K562 (cell line): Measurements from ENCODE around the gene HMGN2. TPM values are rescaled to one million over a fixed set of nuclear protein-coding genes. Genes with fewer than 3 reads are reported as not detected.

Experiments
- ATAC-seq: fragments of 200-7000 bp; cut with Tn5 transposase; 3 replicates; pipeline ENCODE4 v1.9.1; 2020; ENCODE audit warnings: moderate library complexity
- BruUV-seq: library from RNA; stranded (reverse); fragments of 400-500 nt; replicated peaks from 2 replicates; lab custom pipeline; 2021; lab: Mats Ljungman, UMichigan
- CTCF ChIA-PET: fragments of 300-600 bp; formaldehyde crosslinking; extraction: SDS; loops from one replicate; lab custom pipeline; 2021; ENCODE audit warnings: low intra/inter-chr PET ratio; lab: Yijun Ruan, JAX
- POLR2A ChIA-PET: fragments of 300-600, 350-650 bp; sonication (Branson Sonifier 250); formaldehyde crosslinking; extraction: SDS; loops from one replicate; lab custom pipeline; 2021; ENCODE audit warnings: antibody characterized with exemption, inconsistent platforms; lab: Yijun Ruan, JAX
- DNase-seq, 4 experiments: peaks; one replicate each; pipeline versions ENCODE4 v3.0.0 to v3.0.0-alpha.2; 2011 to 2018; ENCODE audit warnings: low spot score in 3 of 4, mixed read lengths in 3 of 4; ENCODE audit errors: extremely low read depth in 1 of 4
- FAIRE-seq: peaks from 2 replicates; lab custom pipeline; 2011; peaks lifted over from hg19 to GRCh38; lab: Jason Lieb, UNC
- H2AFZ ChIP-seq: 2 replicates; pipeline ENCODE4 v1.6.0; 2011; ENCODE audit warnings: low read depth, low read length, control low read depth, inconsistent platforms
- H3K27ac ChIP-seq: fragments of 200-600 bp; 3 replicates; pipeline ENCODE4 v1.8.0; 2011; ENCODE audit warnings: low read depth, mild to moderate bottlenecking, control low read depth, inconsistent platforms, low read length, moderate library complexity, mixed read lengths; ENCODE audit errors: extremely low read depth
- H3K27me3 ChIP-seq, 2 experiments: fragments of 300-600 bp in 1 of 2; 2 replicates in 1 of 2; 3 replicates in 1 of 2; pipeline versions ENCODE4 v1.6.0 to v1.8.0; 2011; ENCODE audit warnings: inconsistent platforms in 2 of 2, low read length in 2 of 2, mild to moderate bottlenecking in 1 of 2, mixed read lengths in 1 of 2, moderate library complexity in 1 of 2; ENCODE audit not compliant: control insufficient read depth in 2 of 2, insufficient read depth in 2 of 2
- H3K36me3 ChIP-seq: fragments of 300-600 bp; 3 replicates; pipeline ENCODE4 v1.8.0; 2011; ENCODE audit warnings: mild to moderate bottlenecking, low read length, inconsistent platforms; ENCODE audit not compliant: control insufficient read depth, insufficient read depth
- H3K4me1 ChIP-seq, 2 experiments: fragments of 200-600 bp in 1 of 2; replicated peaks in 1 of 2; 2 replicates in 1 of 2; 3 replicates in 1 of 2; pipeline versions ENCODE4 v1.5.1 to v1.8.0; 2011; ENCODE audit warnings: inconsistent platforms in 2 of 2, low read length in 2 of 2, mild to moderate bottlenecking in 1 of 2, mixed read lengths in 1 of 2, moderate library complexity in 1 of 2; ENCODE audit not compliant: control insufficient read depth in 2 of 2, insufficient read depth in 2 of 2
- H3K4me2 ChIP-seq: 2 replicates; pipeline ENCODE4 v1.6.1; 2011; ENCODE audit warnings: low read length, control low read depth, inconsistent platforms, mixed read lengths; ENCODE audit not compliant: insufficient read depth
- H3K4me3 ChIP-seq: fragments of 200-600 bp; sonication (generic), shearing (Covaris generic); 2 replicates; pipeline ENCODE4 v1.5.1; 2016; ENCODE audit warnings: control low read depth, inconsistent platforms
- H3K79me2 ChIP-seq: fragments of 200-600 bp; 3 replicates; pipeline ENCODE4 v1.8.0; 2011; ENCODE audit warnings: low read length, inconsistent platforms; ENCODE audit not compliant: control insufficient read depth, insufficient read depth
- H3K9ac ChIP-seq, 2 experiments: 2 replicates each; pipeline versions ENCODE4 v1.6.0 to v1.6.1; 2011; ENCODE audit warnings: low read depth in 2 of 2, low read length in 2 of 2, control low read depth in 1 of 2, inconsistent platforms in 1 of 2, mild to moderate bottlenecking in 1 of 2, mixed read lengths in 1 of 2; ENCODE audit not compliant: insufficient read depth in 1 of 2
- H3K9me1 ChIP-seq: one replicate; pipeline ENCODE4 v1.6.0; 2011; ENCODE audit warnings: inconsistent platforms, mild to moderate bottlenecking, low read length, moderate library complexity; ENCODE audit not compliant: control insufficient read depth, insufficient read depth
- H3K9me3 ChIP-seq: replicated peaks from 2 replicates; pipeline ENCODE4 v1.5.1; 2011; ENCODE audit warnings: low read depth, low read length, inconsistent platforms; ENCODE audit not compliant: control insufficient read depth, insufficient read depth
- H4K20me1 ChIP-seq: replicated peaks from 2 replicates; pipeline ENCODE4 v1.6.1; 2011; ENCODE audit warnings: low read length, inconsistent platforms, mixed read lengths; ENCODE audit not compliant: control insufficient read depth, insufficient read depth
- ARID1B ChIP-seq: fragments of 450-650 bp; IDR thresholded peaks from 2 replicates; pipeline ENCODE4 v1.6.1; 2016; ENCODE audit warnings: antibody characterized with exemption, mild to moderate bottlenecking, inconsistent platforms
- DDX20 ChIP-seq: fragments of 450-650 bp; IDR thresholded peaks from 2 replicates; pipeline ENCODE4 v1.6.1; 2016; ENCODE audit warnings: missing genetic modification characterization, low read depth, mild to moderate bottlenecking, missing compliant biosample characterization, moderate library complexity
- GABPB2 ChIP-seq: fragments of 250-450 bp; sonication (Bioruptor Pico); conservative IDR thresholded peaks from 2 replicates; pipeline ENCODE4 v1.5.1; 2021; ENCODE audit warnings: mild to moderate bottlenecking
- HBP1 ChIP-seq: fragments of 450-650 bp; formaldehyde crosslinking; IDR thresholded peaks from 2 replicates; pipeline ENCODE4 v1.4.0; 2022; ENCODE audit warnings: missing genetic modification characterization
- MYC ChIP-seq, 2 experiments: fragments of 250-450 bp in 1 of 2; sonication (Bioruptor Pico) in 1 of 2; IDR thresholded peaks; 2 replicates each; pipeline versions ENCODE4 v1.5.1 to v1.6.1; 2012 to 2021; ENCODE audit warnings: low read depth in 2 of 2, borderline replicate concordance in 1 of 2, improper control_type of control experiment in 1 of 2, low read length in 1 of 2, mild to moderate bottlenecking in 1 of 2, moderate library complexity in 1 of 2
- NR2C1 ChIP-seq, 2 experiments: fragments of 450-650 bp; IDR thresholded peaks; 2 replicates each; pipeline ENCODE4 v1.6.1; 2017; ENCODE audit warnings: mild to moderate bottlenecking in 2 of 2, antibody characterized with exemption in 1 of 2, inconsistent platforms in 1 of 2, missing compliant biosample characterization in 1 of 2, missing genetic modification characterization in 1 of 2
- NR4A1 ChIP-seq, 2 experiments: fragments of 250-450 bp in 1 of 2; fragments of 450-650 bp in 1 of 2; sonication (Bioruptor Pico) in 1 of 2; IDR thresholded peaks; 2 replicates each; pipeline versions ENCODE4 v1.4.0 to v1.6.1; 2016 to 2020; ENCODE audit warnings: mild to moderate bottlenecking in 2 of 2, missing compliant biosample characterization in 1 of 2, missing genetic modification characterization in 1 of 2, moderate library complexity in 1 of 2
- OTX1 ChIP-seq: fragments of 450-650 bp; formaldehyde crosslinking; IDR thresholded peaks from 2 replicates; pipeline ENCODE4 v1.4.0; 2022; ENCODE audit warnings: mild to moderate bottlenecking
- POLR2A ChIP-seq: fragments of 450-650 bp; conservative IDR thresholded peaks from 2 replicates; pipeline ENCODE4 v1.6.1; 2016
- POLR2AphosphoS5 ChIP-seq: IDR thresholded peaks from 2 replicates; pipeline ENCODE4 v1.6.1; 2011; ENCODE audit warnings: mild to moderate bottlenecking, low read depth, low read length, moderate library complexity; ENCODE audit not compliant: control insufficient read depth, insufficient read depth
- WGBS: fragments of 100-300 bp; shearing (Covaris generic); methylation state at CpG from one replicate; pipeline ENCODE4 v1.1.6; 2016; ENCODE audit warnings: low coverage, mixed read lengths; ENCODE audit not compliant: insufficient coverage; ENCODE audit errors: missing lambda C conversion rate; 5-methylcytosine and 5-hydroxymethylcytosine counted together
- in situ Hi-C: fragments of 300-500 bp; cut with MboI; formaldehyde crosslinking; loops from 4 replicates; pipeline ENCODE4 v1.15.0; 2018; ENCODE audit warnings: inconsistent platforms, mixed read lengths
- intact Hi-C: fragments of 100-400 bp; cut with micrococcal nuclease; formaldehyde crosslinking; loops from 2 replicates; pipeline ENCODE4 v1.14.2; 2022
- polyA plus RNA-seq, 8 experiments: library from polyadenylated mRNA; depleted of rRNA in 4 of 8; stranded (reverse) in 5 of 8; unstranded in 3 of 8; fragments of >200 nt; fragmentation: Nextera tagmentation in 2 of 8; fragmentation: Illumina TruSeq in 1 of 8; extraction: Ambion mirVana in 2 of 8; extraction: Trizol in 1 of 8; gene quantifications; 2 replicates each; pipeline versions ENCODE4 v1.2.1 to v1.2.3, GENCODE V29; 2011 to 2014; ENCODE audit warnings: inconsistent platforms in 1 of 8, missing spikeins in 1 of 8
- total RNA-seq, 7 experiments: library from RNA; depleted of rRNA in 6 of 7; stranded (reverse); fragments of >200 nt in 6 of 7; fragmentation: Illumina TruSeq in 2 of 7; extraction: Trizol in 2 of 7; gene quantifications; 2 replicates each; pipeline versions ENCODE4 v1.2.1 to v1.2.3, GENCODE V29; 2011 to 2021; ENCODE audit warnings: low replicate concordance in 1 of 7

HMGN2 gene
- total and polyA plus RNA-seq, 9 of the 15 experiments (the other 6 are each of a cell fraction or from before 2014, with no cell fraction given): 370 to 1,354 (median 965) TPM

GRCh38 chr1:26476958-26477357 is 4.7 kb downstream of the HMGN2 start:
- Histone ChIP-seq H3K4me3 (no peak overlapping the region), H3K9ac (no peak overlapping the region), H3K27ac (peak overlapping the region; percentile 22; the same call in 1 of the 3 replicates), H3K79me2 (peaks cover 28% of the 10 kb centered on the region), H3K9me1 (no peaks in the 10 kb centered on the region), H3K9me3 (no peaks in the 10 kb centered on the region), H4K20me1 (peaks cover 13% of the 10 kb centered on the region), H2AFZ (no peak overlapping the region), H3K36me3 (peaks cover 42% of the 10 kb centered on the region), H3K27me3 (no peaks in the 10 kb centered on the region), H3K4me2 (no peak overlapping the region), H3K4me1 (peaks cover 17 to 18% of the 10 kb centered on the region in 2 experiments; a peak in 4 of 5 replicates)
- DNase-seq (no peak), FAIRE-seq (peak; percentile 32), ATAC-seq (no peak)
- ChIA-PET POLR2A (interaction anchor here (0.6 to 1.8 kb wide), 7 partner anchors 10 to 311 kb away, joined by 3 to 11 read pairs (median 4); partner anchors contain the start of genes LIN28A and PIGV), CTCF (no interaction called here)
- no peak for TF ChIP-seq ARID1B
- 0 out of 2 replicates have a peak, but pooled peaks have one; percentile 6 for TF ChIP-seq POLR2A
- TF ChIP-seq POLR2AphosphoS5: peak; percentile 59; the same call in 1 of the 2 replicates
- WGBS: 85% methylated on average over 4 of the region's 4 CpGs
- intact Hi-C loops: no loop called here
- no TSS peak for BruUV-seq
- in situ Hi-C loops: no loop called here

GRCh38 chr1:26477446-26478152 is 5.4 kb downstream of the HMGN2 start:
- H3K9me3 ChIP-seq: no peaks in the 10 kb centered on the region
- BruUV-seq: no TSS peak
- no peak overlapping the region for H3K4me3 ChIP-seq
- peaks cover 13% of the 10 kb centered on the region for H4K20me1 ChIP-seq
- no peaks in the 10 kb centered on the region for H3K27me3 ChIP-seq
- ChIA-PET POLR2A (interaction anchor here (0.6 to 1.8 kb wide), 6 partner anchors 9 to 310 kb away, joined by 3 to 11 read pairs (median 4); partner anchors contain the start of genes LIN28A and PIGV), CTCF (no interaction called here)
- peak overlapping the region; percentile 15; the same call in 1 of the 3 replicates for H3K27ac ChIP-seq
- peaks cover 24% of the 10 kb centered on the region for H3K79me2 ChIP-seq
- 71% methylated on average over 8 of the region's 8 CpGs for WGBS
- in situ Hi-C loops: no loop called here
- H3K36me3 ChIP-seq: peaks cover 42% of the 10 kb centered on the region
- no peaks in the 10 kb centered on the region for H3K9me1 ChIP-seq
- no peak overlapping the region for H2AFZ ChIP-seq
- H3K9ac ChIP-seq: no peak overlapping the region
- intact Hi-C loops: no loop called here
- no peak overlapping the region for H3K4me2 ChIP-seq
- peaks cover 20 to 23% of the 10 kb centered on the region in 2 experiments; a peak in 4 of 5 replicates for H3K4me1 ChIP-seq
- DNase-seq (peak in 1 of 4 experiments; percentile 32), ATAC-seq (peak; percentile 18), FAIRE-seq (peak; percentile 57)
- no peak for TF ChIP-seq NR4A1 (CRISPR knock-in tag; IDR thresholded peaks at IDR 0.05)
- TF ChIP-seq NR4A1 (tag; IDR thresholded peaks at IDR 0.05): 0 out of 2 replicates have a peak, but pooled peaks have one; percentile 28
- TF ChIP-seq MYC (IDR thresholded peaks at IDR 0.05; ENCODE audit: low read depth, low read length): no peak
- 0 out of 2 replicates have a peak, but pooled peaks have one; percentile 41 for TF ChIP-seq MYC (CRISPR knock-in tag; IDR thresholded peaks at IDR 0.05; ENCODE audit: borderline replicate concordance, low read depth)
- TF ChIP-seq NR2C1 (IDR thresholded peaks at IDR 0.05): no peak
- TF ChIP-seq NR2C1 (tag; IDR thresholded peaks at IDR 0.05): 0 out of 2 replicates have a peak, but pooled peaks have one; percentile 42
- peak; percentile 30; the same call in 1 of the 2 replicates for TF ChIP-seq DDX20 (tag)
- no peak for TF ChIP-seq OTX1
- TF ChIP-seq GABPB2: 0 out of 2 replicates have a peak, but pooled peaks have one; percentile 15
- TF ChIP-seq HBP1 (CRISPR knock-in tag): peak; percentile 2; the same call in 1 of the 2 replicates
